ENCODE results near the gene TUBE1.
"Not testable (repeated sequence)": the region's sequence is repeated elsewhere in the genome, so short reads cannot be mapped to it uniquely, and the experiment has no call there.

The TUBE1 gene, protein sequence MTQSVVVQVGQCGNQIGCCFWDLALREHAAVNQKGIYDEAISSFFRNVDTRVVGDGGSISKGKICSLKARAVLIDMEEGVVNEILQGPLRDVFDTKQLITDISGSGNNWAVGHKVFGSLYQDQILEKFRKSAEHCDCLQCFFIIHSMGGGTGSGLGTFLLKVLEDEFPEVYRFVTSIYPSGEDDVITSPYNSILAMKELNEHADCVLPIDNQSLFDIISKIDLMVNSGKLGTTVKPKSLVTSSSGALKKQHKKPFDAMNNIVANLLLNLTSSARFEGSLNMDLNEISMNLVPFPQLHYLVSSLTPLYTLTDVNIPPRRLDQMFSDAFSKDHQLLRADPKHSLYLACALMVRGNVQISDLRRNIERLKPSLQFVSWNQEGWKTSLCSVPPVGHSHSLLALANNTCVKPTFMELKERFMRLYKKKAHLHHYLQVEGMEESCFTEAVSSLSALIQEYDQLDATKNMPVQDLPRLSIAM

GRCh38 chr6:112087136-112087911 lies at the start of gene TUBE1, which contains the start of gene FAM229B:
Gene TUBE1 (minus strand): TSS chr6:112087482. CDS start chr6:112087434, 48 bp downstream.
Gene FAM229B (plus strand): TSS chr6:112087591. CDS start chr6:112099284, 11,693 bp downstream.
- in situ Hi-C loops (cut with MboI; ENCODE audit: low sequenced_read_pairs), result no loop called here

- in situ Hi-C loops (cut with MboI; ENCODE audit: low sequenced_read_pairs), result no loop called here
Observed at GRCh38 chr6:112130878-112131277, 43.6 kb upstream of the TUBE1 start.

DNA sequence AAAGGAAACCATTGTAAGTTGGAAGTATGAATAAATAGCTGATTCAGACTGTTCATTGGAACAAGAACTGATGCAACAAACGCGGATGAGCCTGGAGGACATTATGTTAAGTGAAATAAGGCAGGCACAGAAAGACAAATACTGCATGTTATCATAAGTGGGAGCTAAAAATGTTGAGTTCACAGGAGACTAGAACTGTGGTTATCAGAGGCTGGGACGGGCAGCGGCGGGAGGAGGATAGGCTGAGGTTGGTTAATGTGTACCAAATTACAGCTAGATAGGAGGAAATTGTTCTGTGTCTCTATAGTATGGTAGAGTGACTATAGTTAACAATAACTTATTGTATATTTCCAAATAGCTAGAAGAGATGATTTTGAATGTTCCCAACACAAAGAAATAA lies 40.9 kb upstream of the TUBE1 start:
- in situ Hi-C loops (cut with MboI; ENCODE audit: low sequenced_read_pairs), result no loop called here

GRCh38 chr6:112123982-112124381 lies 36.7 kb upstream of the TUBE1 start:
- in situ Hi-C loops (cut with MboI; ENCODE audit: low sequenced_read_pairs), result no loop called here

DNA sequence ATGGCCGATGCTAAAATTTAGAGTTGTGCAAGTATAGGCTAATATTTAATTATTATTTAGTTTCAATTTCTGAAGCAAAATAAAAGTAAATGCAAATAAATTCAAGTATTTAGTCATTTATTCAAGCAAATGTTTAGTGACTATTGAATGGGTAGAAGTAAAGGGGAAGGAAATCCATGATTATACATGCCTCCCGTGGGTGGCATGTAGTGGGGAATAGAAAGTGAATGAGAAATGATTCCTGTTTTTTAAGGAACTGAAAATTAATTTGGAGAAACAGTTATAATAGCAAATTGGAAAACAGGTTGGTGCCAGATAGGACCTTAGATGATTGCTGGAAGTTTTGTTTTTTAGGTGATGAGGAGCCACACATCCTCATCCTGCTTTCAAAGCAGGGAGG lies 35.5 kb upstream of the TUBE1 start:
- in situ Hi-C loops (cut with MboI; ENCODE audit: low sequenced_read_pairs), result no loop called here

- in situ Hi-C loops (cut with MboI; ENCODE audit: low sequenced_read_pairs), result no loop called here
Observed at GRCh38 chr6:112118034-112118433, 30.8 kb upstream of the TUBE1 start.

GRCh38 chr6:112117554-112117953 lies 30.3 kb upstream of the TUBE1 start:
- in situ Hi-C loops (cut with MboI; ENCODE audit: low sequenced_read_pairs), result no loop called here

- in situ Hi-C loops (cut with MboI; ENCODE audit: low sequenced_read_pairs), result no loop called here
Observed at GRCh38 chr6:112116221-112116620, 28.9 kb upstream of the TUBE1 start.

DNA sequence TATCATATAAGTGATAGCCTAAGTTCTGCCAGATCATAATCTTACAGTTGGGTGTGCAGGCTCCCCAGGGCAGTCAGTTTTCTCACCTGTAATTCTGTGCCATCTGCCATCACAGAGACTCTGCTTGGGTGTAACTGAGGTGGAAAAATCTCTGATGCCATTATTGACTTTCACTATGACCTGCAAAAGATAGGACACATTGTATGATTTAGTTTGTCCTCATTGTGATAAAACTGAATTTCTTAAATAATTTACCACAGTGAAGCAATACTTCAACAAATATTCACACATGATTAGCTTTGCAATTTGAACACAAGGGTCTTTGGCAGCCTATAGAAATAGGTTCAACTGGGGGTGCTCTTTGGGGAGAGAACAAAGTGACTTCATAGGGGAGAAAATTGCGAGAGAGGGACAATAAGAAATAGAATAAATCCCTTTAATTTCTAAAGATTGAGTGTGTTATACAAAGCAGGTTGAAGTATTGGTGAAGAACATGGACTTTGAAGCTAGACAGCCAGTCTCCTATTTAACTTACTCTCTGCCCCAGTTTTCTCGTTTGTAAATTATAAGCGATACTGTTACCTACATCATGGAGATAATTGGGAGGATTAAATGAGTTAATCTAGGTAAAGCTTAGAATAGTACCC lies 27.4 kb upstream of the TUBE1 start:
- in situ Hi-C loops (cut with MboI; ENCODE audit: low sequenced_read_pairs), result no loop called here

- in situ Hi-C loops (cut with MboI; ENCODE audit: low sequenced_read_pairs), result no loop called here
Observed at GRCh38 chr6:112113918-112114317, 26.6 kb upstream of the TUBE1 start.

DNA sequence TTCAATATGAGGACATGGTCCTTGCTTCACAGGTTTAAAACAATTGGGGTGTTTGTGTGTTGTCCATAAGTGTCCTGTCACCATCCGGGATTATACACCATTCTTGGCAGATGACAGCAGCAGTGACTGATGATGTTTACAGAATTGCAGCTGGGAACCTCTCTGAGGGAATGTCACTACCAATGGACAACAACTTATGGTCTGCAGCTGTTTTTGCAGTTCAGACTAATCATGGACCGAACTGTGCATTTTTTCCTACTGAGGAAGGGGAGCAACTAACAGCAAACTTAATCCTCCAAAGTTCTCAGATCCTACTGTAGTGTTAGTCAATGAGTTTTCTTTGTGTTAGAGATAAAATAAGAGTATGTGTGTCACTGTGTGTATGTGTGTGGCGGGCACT lies 26.1 kb upstream of the TUBE1 start:
- in situ Hi-C loops (cut with MboI; ENCODE audit: low sequenced_read_pairs), result no loop called here

- in situ Hi-C loops (cut with MboI; ENCODE audit: low sequenced_read_pairs), result no loop called here
Observed at GRCh38 chr6:112109262-112109661, 22.0 kb upstream of the TUBE1 start.

- in situ Hi-C loops (cut with MboI; ENCODE audit: low sequenced_read_pairs), result no loop called here
Observed at GRCh38 chr6:112106562-112106961, 19.3 kb upstream of the TUBE1 start.

GRCh38 chr6:112106026-112106425 lies 18.7 kb upstream of the TUBE1 start:
- in situ Hi-C loops (cut with MboI; ENCODE audit: low sequenced_read_pairs), result not testable (repeated sequence)

DNA sequence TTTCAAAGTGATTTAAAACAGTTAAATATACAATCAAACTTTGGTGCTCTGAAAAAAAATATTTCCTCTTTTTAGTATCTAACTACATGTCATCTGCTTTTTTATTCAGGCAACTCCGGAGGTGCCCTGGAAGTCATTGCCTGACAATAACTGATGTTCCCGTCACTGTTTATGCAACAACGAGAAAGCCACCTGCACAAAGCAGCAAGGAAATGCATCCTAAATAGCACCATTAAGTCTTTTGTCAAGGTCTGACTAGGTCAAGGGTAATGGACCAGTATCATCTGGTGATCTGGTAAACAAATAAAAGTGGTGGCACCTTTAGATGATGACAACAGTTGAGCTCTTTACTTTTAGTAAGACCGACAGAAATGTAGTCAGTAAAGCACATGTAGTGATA lies 13.3 kb upstream of the TUBE1 start:
- in situ Hi-C loops (cut with MboI; ENCODE audit: low sequenced_read_pairs), result no loop called here

GRCh38 chr6:112096901-112097300 lies 9.6 kb upstream of the TUBE1 start:
- in situ Hi-C loops (cut with MboI; ENCODE audit: low sequenced_read_pairs), result no loop called here

- in situ Hi-C loops (cut with MboI; ENCODE audit: low sequenced_read_pairs), result no loop called here
Observed at GRCh38 chr6:112087916-112088315, 634 bp upstream of the TUBE1 start.

DNA sequence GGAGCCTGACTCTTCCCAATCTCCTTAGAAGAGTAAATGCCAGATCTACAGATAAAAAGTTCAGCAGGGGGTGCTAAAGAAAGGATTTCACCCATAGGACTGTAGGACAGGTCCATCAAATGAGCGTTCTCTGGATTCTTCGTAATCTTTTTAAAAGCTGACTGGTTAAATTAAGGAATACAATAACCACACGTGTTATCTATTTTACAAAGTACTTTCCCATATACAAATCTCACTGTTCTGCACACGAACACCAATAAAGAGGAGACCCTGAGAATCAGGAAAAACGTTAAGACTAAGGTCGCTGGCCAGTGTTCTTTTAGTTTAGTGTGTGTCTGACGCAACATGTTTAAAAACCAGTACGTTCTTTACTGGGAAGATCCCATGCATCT lies 542 bp downstream of the TUBE1 start:
- in situ Hi-C loops (cut with MboI; ENCODE audit: low sequenced_read_pairs), result no loop called here

DNA sequence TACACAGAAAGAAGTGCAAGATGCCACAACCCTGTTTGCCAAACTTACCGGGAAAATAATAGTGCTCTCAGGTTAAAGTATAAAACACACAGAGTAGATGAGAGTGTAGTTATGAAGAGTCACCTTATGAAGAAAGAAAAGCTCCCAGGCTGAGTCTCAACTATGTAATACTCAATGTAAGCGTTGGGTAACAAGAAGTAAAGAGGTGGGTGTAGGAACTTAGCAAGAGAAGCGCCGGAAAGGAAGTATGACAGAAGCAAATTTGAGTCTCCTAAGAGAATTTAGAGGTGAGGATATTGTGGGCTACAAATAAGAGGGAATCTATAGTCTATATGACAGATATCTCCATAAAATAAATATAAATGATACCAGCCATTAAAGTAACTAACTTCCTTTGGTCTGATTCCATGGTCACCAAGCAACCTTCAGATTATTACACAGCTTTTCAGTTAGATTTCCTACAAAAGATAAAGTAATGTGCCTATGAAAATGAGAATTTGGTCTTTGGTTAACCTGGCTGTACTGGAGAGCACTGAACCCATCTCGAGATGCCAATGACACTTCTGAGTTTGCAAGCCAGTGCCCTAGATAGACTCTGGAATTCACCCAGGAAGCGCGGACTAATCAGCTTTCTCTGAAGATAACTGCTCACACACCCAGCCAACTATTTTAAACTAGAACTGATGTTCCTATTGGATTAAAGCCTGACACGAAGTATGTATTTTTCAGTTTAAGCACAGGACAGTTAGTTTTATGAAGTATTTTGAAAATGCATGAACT lies 1.8 kb downstream of the TUBE1 start:
- in situ Hi-C loops (cut with MboI; ENCODE audit: low sequenced_read_pairs), result no loop called here

- in situ Hi-C loops (cut with MboI; ENCODE audit: low sequenced_read_pairs), result no loop called here
Observed at GRCh38 chr6:112081569-112081968, 5.7 kb downstream of the TUBE1 start.

DNA sequence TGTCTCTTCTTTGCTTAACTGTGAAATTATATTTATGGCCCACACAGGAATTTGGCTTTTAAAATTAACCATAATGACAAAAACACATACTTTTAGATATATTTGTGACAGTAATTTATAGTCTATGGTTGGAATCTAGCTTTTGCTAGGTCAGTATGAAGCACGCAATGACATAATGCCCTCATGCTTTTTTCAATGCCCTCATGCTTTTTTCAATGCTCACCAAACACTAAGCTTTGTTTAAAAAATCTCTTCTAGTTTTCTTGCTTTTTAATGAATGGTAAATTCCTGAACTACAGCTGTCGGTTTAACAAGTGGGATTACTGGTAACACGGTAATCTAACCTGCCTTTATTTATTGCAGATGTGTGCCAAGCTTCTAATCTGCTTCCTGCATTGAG lies 20.7 kb downstream of the TUBE1 start:
- in situ Hi-C loops (cut with MboI; ENCODE audit: low sequenced_read_pairs), result no loop called here

Measured in HL-60/S4 (cell line).